Upper lobe of left lung (tissue), 6 donors: Measurements from ENCODE around the gene PROKR1. TPM values are rescaled to one million over a fixed set of nuclear protein-coding genes. Genes with fewer than 3 reads are reported as not detected.

Source experiments
- ATAC-seq, 2 donors: fragments of 200-7000 bp; cut with Tn5 transposase; one replicate each; pipeline ENCODE4 v1.9.1; 2022; ENCODE audit warnings: mild to moderate bottlenecking in 2 of 2, moderate library complexity in 2 of 2; ENCODE audit not compliant: low FRiP score in 2 of 2
- DNase-seq, 2 donors: peaks; one replicate each; pipeline ENCODE4 v3.0.0-alpha.2; 2019 to 2020
- H3K27ac ChIP-seq, 4 donors: fragments of 200-600 bp; sonication (generic); one replicate each; pipeline ENCODE4 v1.5.1; 2016 to 2019
- H3K27me3 ChIP-seq, 4 donors: fragments of 200-600 bp; sonication (generic); one replicate each; pipeline ENCODE4 v1.5.1; 2017 to 2019
- H3K36me3 ChIP-seq, 4 donors: fragments of 200-600 bp; sonication (generic); one replicate each; pipeline ENCODE4 v1.5.1; 2016 to 2019
- H3K4me1 ChIP-seq, 4 donors: fragments of 200-600 bp; sonication (generic); one replicate each; pipeline ENCODE4 v1.5.1; 2018 to 2019
- H3K4me3 ChIP-seq, 4 donors: fragments of 200-600 bp; sonication (generic); one replicate each; pipeline ENCODE4 v1.5.1; 2017 to 2019; ENCODE audit warnings: mild to moderate bottlenecking in 2 of 4, moderate library complexity in 1 of 4
- H3K9me3 ChIP-seq, 4 donors: fragments of 200-600 bp; sonication (generic); one replicate each; pipeline ENCODE4 v1.5.1; 2018 to 2019
- EP300 ChIP-seq, 4 donors: sonication (generic); formaldehyde crosslinking; IDR thresholded peaks; one replicate each; pipeline ENCODE4 v1.5.1; 2017; ENCODE audit warnings: antibody characterized with exemption in 4 of 4, control low read depth in 2 of 4
- POLR2A ChIP-seq, 4 donors: fragments of 450-650 bp; IDR thresholded peaks; one replicate each; pipeline ENCODE4 v1.5.1; 2016 to 2017; ENCODE audit warnings: antibody characterized with exemption in 4 of 4, mild to moderate bottlenecking in 2 of 4
- POLR2AphosphoS5 ChIP-seq, 2 donors: sonication (generic); formaldehyde crosslinking; IDR thresholded peaks; one replicate each; pipeline ENCODE4 v1.5.1; 2017; ENCODE audit warnings: antibody characterized with exemption in 2 of 2
- WGBS, 2 donors: methylation state at CpG; one replicate each; pipeline ENCODE4 v1.1.5; 2017 to 2018; 5-methylcytosine and 5-hydroxymethylcytosine counted together
- total RNA-seq, 6 donors: library from RNA; depleted of rRNA in 4 of 6; stranded (reverse); fragments of >200 nt in 4 of 6; gene quantifications; one replicate each; pipeline versions ENCODE4 v1.1.0 to v1.2.1, GENCODE V29; 2016 to 2021
- TF ChIP-seq, protein P1 (sequence below), 6 experiments: fragments of 450-650 bp in 4 of 6; fragments of 200-600 bp in 2 of 6; sonication (generic) in 2 of 6; IDR thresholded peaks; one replicate each; pipeline ENCODE4 v1.5.1; 2016 to 2019; ENCODE audit warnings: antibody characterized with exemption in 6 of 6
- donor health status: DM: no; HTN: no; CAD: no; lungs with moderate emphysema.
- donor health status: DM: no; HTN: yes; CAD: no; lungs with severe emphysema.

PROKR1 gene
- total RNA-seq, 6 donors from 2014 or later = 0.06 TPM; not detected in 5

DNA sequence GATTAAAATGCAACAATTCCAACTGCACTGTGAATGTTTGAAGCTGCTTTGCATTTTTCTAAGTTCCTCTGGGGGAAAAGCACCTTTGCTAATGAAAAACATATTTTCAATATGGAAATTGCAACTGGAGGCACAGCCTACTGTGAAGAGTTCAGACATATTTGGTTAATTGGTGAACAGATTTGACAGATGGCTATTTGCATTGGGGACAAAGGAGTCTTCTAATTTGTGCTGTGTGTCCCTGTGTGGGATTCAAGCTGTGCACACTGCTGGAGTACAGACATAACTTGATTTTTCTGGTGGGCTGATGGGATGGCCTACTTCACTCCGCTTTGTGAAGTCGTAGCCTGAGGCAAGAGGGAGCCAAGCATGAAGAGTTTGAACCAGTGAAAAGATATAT lies 50.6 kb downstream of the PROKR1 start:
- Histone ChIP-seq H3K27me3 (no peaks in the 10 kb centered on the region), H3K9me3 (no peaks in the 10 kb centered on the region), H3K4me1 (no peaks in the 10 kb centered on the region), H3K4me3 (no peak overlapping the region), H3K36me3 (no peaks in the 10 kb centered on the region), H3K27ac (no peak overlapping the region)
- no peak for TF ChIP-seq EP300 (IDR thresholded peaks at IDR 0.05)
- TF ChIP-seq, protein P1, sequence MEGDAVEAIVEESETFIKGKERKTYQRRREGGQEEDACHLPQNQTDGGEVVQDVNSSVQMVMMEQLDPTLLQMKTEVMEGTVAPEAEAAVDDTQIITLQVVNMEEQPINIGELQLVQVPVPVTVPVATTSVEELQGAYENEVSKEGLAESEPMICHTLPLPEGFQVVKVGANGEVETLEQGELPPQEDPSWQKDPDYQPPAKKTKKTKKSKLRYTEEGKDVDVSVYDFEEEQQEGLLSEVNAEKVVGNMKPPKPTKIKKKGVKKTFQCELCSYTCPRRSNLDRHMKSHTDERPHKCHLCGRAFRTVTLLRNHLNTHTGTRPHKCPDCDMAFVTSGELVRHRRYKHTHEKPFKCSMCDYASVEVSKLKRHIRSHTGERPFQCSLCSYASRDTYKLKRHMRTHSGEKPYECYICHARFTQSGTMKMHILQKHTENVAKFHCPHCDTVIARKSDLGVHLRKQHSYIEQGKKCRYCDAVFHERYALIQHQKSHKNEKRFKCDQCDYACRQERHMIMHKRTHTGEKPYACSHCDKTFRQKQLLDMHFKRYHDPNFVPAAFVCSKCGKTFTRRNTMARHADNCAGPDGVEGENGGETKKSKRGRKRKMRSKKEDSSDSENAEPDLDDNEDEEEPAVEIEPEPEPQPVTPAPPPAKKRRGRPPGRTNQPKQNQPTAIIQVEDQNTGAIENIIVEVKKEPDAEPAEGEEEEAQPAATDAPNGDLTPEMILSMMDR (IDR thresholded peaks at IDR 0.05) = no peak
- no peak for TF ChIP-seq POLR2A (IDR thresholded peaks at IDR 0.05)
- TF ChIP-seq POLR2AphosphoS5 (IDR thresholded peaks at IDR 0.05) = no peak
- WGBS, 2 donors = 95 to 100% methylated on average over 2 of the region's 2 CpGs
- ATAC-seq (no peak), DNase-seq (no peak)

DNA sequence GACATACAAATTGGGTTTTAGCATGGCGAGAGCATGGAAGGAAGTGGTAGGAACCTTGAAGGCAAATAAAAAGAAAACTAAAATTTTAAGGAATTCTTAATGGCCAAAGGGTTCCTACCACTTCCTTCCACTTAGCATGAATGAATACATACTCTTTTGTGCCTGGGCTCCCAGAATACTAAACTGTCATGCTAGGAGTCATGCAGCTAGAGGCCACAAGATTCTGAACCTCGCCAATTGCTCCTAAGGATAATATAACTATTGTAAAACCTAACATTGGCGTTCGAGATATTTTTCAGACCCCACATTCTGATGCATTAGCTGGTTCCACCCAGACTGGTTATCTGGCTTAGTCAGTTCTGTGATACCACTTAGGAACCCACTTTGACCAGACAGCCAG lies 52.6 kb downstream of the PROKR1 start:
- WGBS, 2 donors = 83 to 87% methylated on average over 4 of the region's 4 CpGs
- no peaks in the 10 kb centered on the region for H3K4me1 ChIP-seq
- TF ChIP-seq POLR2AphosphoS5 (IDR thresholded peaks at IDR 0.05) (no peak), POLR2A (IDR thresholded peaks at IDR 0.05) (no peak), EP300 (IDR thresholded peaks at IDR 0.05) (no peak)
- TF ChIP-seq, protein P1 (IDR thresholded peaks at IDR 0.05) = no peak
- no peak for ATAC-seq
- H3K4me3 ChIP-seq = no peak overlapping the region
- H3K27ac ChIP-seq = no peak overlapping the region
- DNase-seq = no peak
- H3K9me3 ChIP-seq = no peaks in the 10 kb centered on the region
- H3K27me3 ChIP-seq = no peaks in the 10 kb centered on the region
- no peaks in the 10 kb centered on the region for H3K36me3 ChIP-seq

DNA sequence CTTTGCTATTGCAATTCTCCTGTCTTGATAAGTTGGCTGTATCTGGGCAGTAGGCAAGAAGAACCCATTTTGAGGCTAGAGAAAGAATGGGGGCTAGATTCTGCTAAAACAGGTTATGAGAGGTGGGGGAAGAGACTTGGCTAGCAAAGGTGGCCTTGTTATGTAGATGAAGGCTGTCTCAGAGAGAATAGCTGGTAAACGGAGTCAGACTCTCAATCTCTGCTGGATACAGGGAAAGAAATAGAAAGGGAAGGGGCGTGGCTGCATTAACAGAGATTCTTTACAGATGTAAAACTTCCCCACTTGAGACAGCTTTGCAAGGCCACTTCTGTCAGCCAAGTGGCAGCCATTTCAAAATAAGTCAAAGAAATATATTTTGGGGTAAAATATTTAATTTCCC lies 53.2 kb downstream of the PROKR1 start:
- Histone ChIP-seq H3K27me3 (no peaks in the 10 kb centered on the region), H3K9me3 (no peaks in the 10 kb centered on the region), H3K36me3 (no peaks in the 10 kb centered on the region), H3K4me1 (no peaks in the 10 kb centered on the region), H3K4me3 (no peak overlapping the region), H3K27ac (no peak overlapping the region)
- no peak for TF ChIP-seq EP300 (IDR thresholded peaks at IDR 0.05)
- TF ChIP-seq POLR2A (IDR thresholded peaks at IDR 0.05) = no peak
- TF ChIP-seq, protein P1 (IDR thresholded peaks at IDR 0.05) = no peak
- TF ChIP-seq POLR2AphosphoS5 (IDR thresholded peaks at IDR 0.05) = no peak
- ATAC-seq = no peak
- WGBS, 2 donors = 77 to 93% methylated on average over 2 of the region's 2 CpGs
- no peak for DNase-seq

DNA sequence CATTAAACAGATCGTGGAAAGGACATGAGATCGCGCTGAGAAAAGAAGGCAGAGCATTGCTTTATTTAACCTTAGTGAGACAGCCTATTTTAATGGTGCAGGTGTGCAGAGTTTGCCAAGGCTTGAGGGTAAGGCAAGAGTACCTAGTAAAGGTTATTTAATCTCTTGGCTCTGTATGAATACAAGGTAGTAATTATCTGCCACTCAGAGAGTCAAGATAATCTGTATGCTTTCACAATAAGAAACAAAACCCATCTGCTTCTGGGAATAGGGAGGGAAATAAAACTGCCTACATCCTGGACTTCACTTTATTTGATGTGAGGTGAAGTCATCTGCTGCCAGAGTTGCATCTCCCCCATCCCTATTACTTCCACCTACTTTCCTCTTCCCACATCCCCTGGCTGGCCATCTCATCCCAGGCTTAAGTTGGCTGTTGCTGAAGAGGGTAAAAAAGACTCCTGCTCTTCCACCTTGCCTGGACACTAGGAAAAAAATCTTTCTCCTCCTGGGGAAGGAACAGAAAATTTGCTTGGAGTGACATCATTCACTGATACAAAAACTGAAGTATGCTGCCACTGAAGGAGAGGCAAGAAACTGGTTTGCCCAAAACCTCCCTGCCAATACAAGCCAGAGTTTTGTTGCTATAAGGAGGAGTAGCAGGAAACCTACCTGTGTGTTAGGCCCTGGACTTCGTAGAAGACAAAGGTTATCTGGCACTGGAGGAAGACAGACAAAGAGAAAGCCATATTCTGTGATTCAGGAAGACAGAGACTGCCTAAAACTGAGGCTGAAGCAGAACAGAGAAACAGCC lies 55.4 kb downstream of the PROKR1 start:
- Histone ChIP-seq H3K36me3 (no peaks in the 10 kb centered on the region), H3K4me3 (no peak overlapping the region), H3K27me3 (no peaks in the 10 kb centered on the region), H3K9me3 (no peaks in the 10 kb centered on the region), H3K4me1 (no peaks in the 10 kb centered on the region), H3K27ac (no peak overlapping the region)
- 84 to 85% methylated on average over 4 of the region's 4 CpGs for WGBS, 2 donors
- TF ChIP-seq POLR2AphosphoS5 (IDR thresholded peaks at IDR 0.05) (no peak), EP300 (IDR thresholded peaks at IDR 0.05) (no peak), POLR2A (IDR thresholded peaks at IDR 0.05) (no peak)
- TF ChIP-seq, protein P1 (IDR thresholded peaks at IDR 0.05) = no peak
- ATAC-seq (no peak), DNase-seq (no peak)

DNA sequence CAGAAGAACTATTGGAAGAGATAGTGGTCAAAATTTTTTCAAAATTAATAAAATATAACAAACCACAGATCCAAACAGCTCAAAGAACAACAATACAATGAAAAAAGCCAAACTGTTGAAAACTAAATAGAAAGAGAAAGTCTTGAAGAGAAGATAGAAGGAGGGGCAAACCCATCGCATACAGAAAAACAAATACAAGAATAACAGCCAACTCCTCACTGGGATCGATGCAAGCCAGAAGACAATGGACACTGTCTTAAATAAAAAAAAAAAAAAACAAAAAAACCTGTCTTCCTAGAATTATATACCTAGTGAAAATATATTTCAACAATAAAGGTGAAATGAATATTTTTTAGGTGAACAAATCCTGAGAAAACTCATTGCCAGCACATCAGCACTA lies 57.2 kb downstream of the PROKR1 start:
- TF ChIP-seq, protein P1 (IDR thresholded peaks at IDR 0.05) = no peak
- TF ChIP-seq POLR2A (IDR thresholded peaks at IDR 0.05) (no peak), EP300 (IDR thresholded peaks at IDR 0.05) (no peak), POLR2AphosphoS5 (IDR thresholded peaks at IDR 0.05) (no peak)
- Histone ChIP-seq H3K9me3 (no peaks in the 10 kb centered on the region), H3K36me3 (no peaks in the 10 kb centered on the region), H3K27me3 (no peaks in the 10 kb centered on the region), H3K4me3 (no peak overlapping the region), H3K27ac (no peak overlapping the region), H3K4me1 (no peaks in the 10 kb centered on the region)
- ATAC-seq = no peak
- DNase-seq = no peak
- 94 to 95% methylated on average over 2 of the region's 2 CpGs for WGBS, 2 donors
